Loucy (cell line): ENCODE measurements around the gene FLT3LG.

Source experiments
- CTCF ChIP-seq: fragments of 200-600 bp; sonication (generic); conservative IDR thresholded peaks from 2 replicates; pipeline ENCODE4 v1.5.1; 2014; ENCODE audit warnings: mild to moderate bottlenecking, antibody characterized with exemption, low read length
- EZH2phosphoT487 ChIP-seq: fragments of 200-600 bp; IDR thresholded peaks from 2 replicates; pipeline ENCODE4 v1.6.1; 2018; ENCODE audit warnings: antibody characterized with exemption, mild to moderate bottlenecking, moderate library complexity, borderline replicate concordance

DNA sequence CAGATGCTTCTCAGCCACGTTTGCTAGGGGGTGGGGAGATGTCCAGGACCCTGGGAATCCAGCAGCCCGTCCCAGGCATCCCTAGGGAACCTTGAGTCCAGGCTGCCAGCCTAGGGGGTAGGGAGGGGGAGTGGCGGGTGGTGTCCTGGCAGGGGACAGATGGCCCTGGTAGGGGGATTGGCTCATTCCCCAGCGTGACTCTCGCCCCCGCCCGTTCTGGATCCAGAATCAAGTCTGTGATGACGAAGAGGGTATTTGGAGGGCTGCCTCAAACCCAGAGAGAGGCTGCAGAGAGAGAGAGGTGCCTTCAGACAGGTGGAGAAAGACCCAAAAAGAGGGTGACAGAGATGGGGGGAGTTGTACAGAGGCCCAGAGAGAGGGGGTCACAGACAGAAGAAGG lies 36.8 kb upstream of the FLT3LG start:
- TF ChIP-seq CTCF (no peak), EZH2phosphoT487 (no peak)
